IMR-90 (cell line): ENCODE measurements around the gene ANKMY1. TPM values are rescaled to one million over a fixed set of nuclear protein-coding genes. Genes with fewer than 3 reads are reported as not detected.

Experiments
- ATAC-seq: fragments of 200-7000 bp; cut with Tn5 transposase; 2 replicates; pipeline ENCODE4 v1.9.1; 2020; ENCODE audit warnings: low read depth, mild to moderate bottlenecking, moderate library complexity
- BruUV-seq: library from RNA; stranded (reverse); fragments of 400-500 nt; replicated peaks from 2 replicates; lab custom pipeline; 2021; lab: Mats Ljungman, UMichigan
- CTCF ChIA-PET: fragments of 300-600 bp; formaldehyde crosslinking; extraction: SDS; loops from one replicate; lab custom pipeline; 2021; ENCODE audit warnings: antibody characterized with exemption; lab: Yijun Ruan, JAX
- POLR2A ChIA-PET: fragments of 300-600 bp; sonication (Branson Sonifier 250); formaldehyde crosslinking; loops from one replicate; lab custom pipeline; 2022; ENCODE audit warnings: antibody characterized with exemption; ENCODE audit not compliant: unreplicated experiment; lab: Charles Lee
- DNase-seq: peaks from one replicate; pipeline ENCODE4 v3.0.0; 2013
- H2AFZ ChIP-seq: replicated peaks from 2 replicates; pipeline ENCODE3; 2013; ENCODE audit warnings: low read length, mild to moderate bottlenecking; ENCODE audit not compliant: poor library complexity
- H2AK5ac ChIP-seq: 2 replicates; pipeline ENCODE4 v1.6.1; 2013; ENCODE audit warnings: low read depth, low read length, inconsistent platforms
- H2AK9ac ChIP-seq: replicated peaks from 2 replicates; pipeline ENCODE3; 2013; ENCODE audit warnings: mild to moderate bottlenecking, low read depth, low read length, moderate library complexity; ENCODE audit not compliant: poor library complexity
- H2BK120ac ChIP-seq: 2 replicates; pipeline ENCODE4 v1.6.1; 2013; ENCODE audit warnings: low read depth, low read length, inconsistent platforms
- H2BK15ac ChIP-seq: 3 replicates; pipeline ENCODE4 v1.6.1; 2013; ENCODE audit warnings: low read depth, low read length, inconsistent platforms
- H2BK20ac ChIP-seq: 2 replicates; pipeline ENCODE4 v1.6.1; 2013; ENCODE audit warnings: low read depth, mild to moderate bottlenecking, inconsistent platforms, low read length, moderate library complexity
- H2BK5ac ChIP-seq: 2 replicates; pipeline ENCODE4 v1.6.1; 2013; ENCODE audit warnings: mild to moderate bottlenecking, low read depth, low read length, inconsistent platforms; ENCODE audit not compliant: poor library complexity, severe bottlenecking
- H3K14ac ChIP-seq: replicated peaks from 2 replicates; pipeline ENCODE4 v1.6.1; 2013; ENCODE audit warnings: low read depth, low read length, inconsistent platforms
- H3K18ac ChIP-seq: 2 replicates; pipeline ENCODE4 v1.6.1; 2013; ENCODE audit warnings: low read depth, low read length, control low read depth
- H3K23ac ChIP-seq: 2 replicates; pipeline ENCODE4 v1.6.1; 2013; ENCODE audit warnings: low read depth, low read length, inconsistent platforms
- H3K27ac ChIP-seq: 2 replicates; pipeline ENCODE4 v1.5.1; 2013; ENCODE audit warnings: mild to moderate bottlenecking, control low read depth, low read length; ENCODE audit not compliant: insufficient read depth
- H3K27me3 ChIP-seq: 2 replicates; pipeline ENCODE4 v1.6.1; 2013; ENCODE audit warnings: low read length; ENCODE audit not compliant: control insufficient read depth, insufficient read depth
- H3K36me3 ChIP-seq: 2 replicates; pipeline ENCODE4 v1.6.1; 2013; ENCODE audit warnings: low read length, mixed read lengths; ENCODE audit not compliant: control insufficient read depth, insufficient read depth
- H3K4ac ChIP-seq: 2 replicates; pipeline ENCODE4 v1.6.1; 2013; ENCODE audit warnings: low read depth, low read length, inconsistent platforms
- H3K4me1 ChIP-seq: 2 replicates; pipeline ENCODE4 v1.6.1; 2013; ENCODE audit warnings: low read length, mixed read lengths; ENCODE audit not compliant: control insufficient read depth, insufficient read depth
- H3K4me2 ChIP-seq: 2 replicates; pipeline ENCODE4 v1.6.1; 2013; ENCODE audit warnings: low read depth, mild to moderate bottlenecking, control low read depth, low read length, moderate library complexity
- H3K4me3 ChIP-seq: 2 replicates; pipeline ENCODE4 v1.5.1; 2013; ENCODE audit warnings: low read depth, mild to moderate bottlenecking, control low read depth, low read length, moderate library complexity; ENCODE audit not compliant: insufficient read depth
- H3K56ac ChIP-seq: 2 replicates; pipeline ENCODE4 v1.6.1; 2013; ENCODE audit warnings: low read length, inconsistent platforms; ENCODE audit not compliant: insufficient read depth; ENCODE audit errors: extremely low read depth
- H3K79me1 ChIP-seq, 2 experiments: 2 replicates each; pipeline ENCODE4 v1.6.1; 2013; ENCODE audit warnings: low read length in 2 of 2, inconsistent platforms in 1 of 2, low read depth in 1 of 2
- H3K9ac ChIP-seq: 2 replicates; pipeline ENCODE4 v1.6.1; 2013; ENCODE audit warnings: low read depth, low read length, control low read depth
- H3K9me1 ChIP-seq: 2 replicates; pipeline ENCODE4 v1.6.1; 2013; ENCODE audit warnings: low read length, inconsistent platforms; ENCODE audit not compliant: insufficient read depth
- H3K9me3 ChIP-seq: 2 replicates; pipeline ENCODE4 v1.6.1; 2013; ENCODE audit warnings: low read length; ENCODE audit not compliant: control insufficient read depth, insufficient read depth
- H4K20me1 ChIP-seq: 2 replicates; pipeline ENCODE4 v1.6.1; 2013; ENCODE audit warnings: low read length, inconsistent platforms; ENCODE audit not compliant: insufficient read depth
- H4K5ac ChIP-seq: 2 replicates; pipeline ENCODE4 v1.6.1; 2013; ENCODE audit warnings: mild to moderate bottlenecking, low read depth, low read length, control low read depth
- H4K8ac ChIP-seq, 2 experiments: 2 replicates each; pipeline ENCODE4 v1.6.1; 2013; ENCODE audit warnings: low read depth in 2 of 2, low read length in 2 of 2, control low read depth in 1 of 2, inconsistent platforms in 1 of 2
- H4K91ac ChIP-seq: 2 replicates; pipeline ENCODE4 v1.6.1; 2013; ENCODE audit warnings: low read depth, low read length, inconsistent platforms; ENCODE audit not compliant: insufficient read depth
- BHLHE40 ChIP-seq: fragments of 150-350 bp; IDR thresholded peaks from 2 replicates; pipeline ENCODE4 v1.6.1; 2016; ENCODE audit warnings: mild to moderate bottlenecking, low read depth, low read length
- CEBPB ChIP-seq: IDR thresholded peaks from 2 replicates; pipeline ENCODE4 v1.6.1; 2012; ENCODE audit warnings: low read depth, low read length, improper control_type of control experiment
- CHD1 ChIP-seq: IDR thresholded peaks from 2 replicates; pipeline ENCODE4 v1.6.1; 2012; ENCODE audit warnings: low read depth, low read length, improper control_type of control experiment
- CTCF ChIP-seq: conservative IDR thresholded peaks from 2 replicates; pipeline ENCODE4 v1.5.1; 2012; ENCODE audit warnings: mild to moderate bottlenecking, low read depth, low read length, improper control_type of control experiment
- ELK1 ChIP-seq: fragments of 150-350 bp; IDR thresholded peaks from 2 replicates; pipeline ENCODE4 v1.6.1; 2016; ENCODE audit warnings: low read depth, mild to moderate bottlenecking, low read length, moderate library complexity, borderline replicate concordance
- FOS ChIP-seq: fragments of 150-350 bp; IDR thresholded peaks from 2 replicates; pipeline ENCODE4 v1.6.1; 2016; ENCODE audit warnings: low read depth, low read length
- MAFK ChIP-seq: IDR thresholded peaks from 2 replicates; pipeline ENCODE4 v1.6.1; 2012; ENCODE audit warnings: low read depth, low read length, improper control_type of control experiment
- MAZ ChIP-seq: IDR thresholded peaks from 2 replicates; pipeline ENCODE4 v1.6.1; 2012; ENCODE audit warnings: low read depth, mild to moderate bottlenecking, low read length, improper control_type of control experiment, moderate library complexity, borderline replicate concordance
- MXI1 ChIP-seq: IDR thresholded peaks from 2 replicates; pipeline ENCODE4 v1.6.1; 2012; ENCODE audit warnings: low read depth, mild to moderate bottlenecking, low read length, moderate library complexity, borderline replicate concordance
- NFE2L2 ChIP-seq: fragments of 150-350 bp; IDR thresholded peaks from 2 replicates; pipeline ENCODE4 v1.6.1; 2016; ENCODE audit warnings: low read depth, mild to moderate bottlenecking, low read length
- POLR2A ChIP-seq: IDR thresholded peaks from 2 replicates; pipeline ENCODE4 v1.6.1; 2012; ENCODE audit warnings: mild to moderate bottlenecking, low read depth, low read length
- RAD21 ChIP-seq: IDR thresholded peaks from 2 replicates; pipeline ENCODE4 v1.6.1; 2012; ENCODE audit warnings: low read length, improper control_type of control experiment
- RCOR1 ChIP-seq: IDR thresholded peaks from 2 replicates; pipeline ENCODE4 v1.6.1; 2012; ENCODE audit warnings: mild to moderate bottlenecking, low read length, improper control_type of control experiment; ENCODE audit not compliant: insufficient replicate concordance
- RFX5 ChIP-seq: IDR thresholded peaks from 2 replicates; pipeline ENCODE4 v1.8.0; 2012; ENCODE audit warnings: low read depth, mild to moderate bottlenecking, low read length, moderate library complexity
- SMC3 ChIP-seq: fragments of 150-350 bp; IDR thresholded peaks from 2 replicates; pipeline ENCODE4 v1.6.1; 2016; ENCODE audit warnings: low read depth, mild to moderate bottlenecking, antibody characterized with exemption, low read length, moderate library complexity
- WGBS, 2 experiments: methylation state at CpG; one replicate each; pipeline versions ENCODE4 v1.1.5 to v1.1.7; 2013; ENCODE audit warnings: missing lambda C conversion rate in 2 of 2; ENCODE audit not compliant: insufficient read length in 1 of 2; ENCODE audit errors: extremely low coverage in 2 of 2; 5-methylcytosine and 5-hydroxymethylcytosine counted together
- dilution Hi-C: fragments of 300-500 bp; cut with HindIII; formaldehyde crosslinking; loops from one replicate; pipeline ENCODE4 v1.14.3; 2018; ENCODE audit warnings: low sequenced_read_pairs; ENCODE audit not compliant: unreplicated experiment
- in situ Hi-C: fragments of 300-500 bp; cut with MboI; formaldehyde crosslinking; loops from 3 replicates; pipeline ENCODE4 v1.14.3; 2019; ENCODE audit warnings: low sequenced_read_pairs, inconsistent platforms, mixed read lengths
- intact Hi-C: fragments of 100-400 bp; cut with micrococcal nuclease; formaldehyde crosslinking; loops from 2 replicates; pipeline ENCODE4 v1.10.0; 2022
- polyA plus RNA-seq, 3 experiments: library from polyadenylated mRNA; depleted of rRNA; stranded (reverse); fragments of >200 nt; gene quantifications; 2 replicates each; pipeline ENCODE4 v1.2.3, GENCODE V29; 2012; ENCODE audit warnings: low replicate concordance in 1 of 3
- total RNA-seq: library from RNA; depleted of rRNA; stranded (reverse); fragments of >200 nt; gene quantifications from 2 replicates; pipeline ENCODE4 v1.2.3, GENCODE V29; 2012
- TF ChIP-seq, protein P1 (sequence below): fragments of 150-350 bp; IDR thresholded peaks from 2 replicates; pipeline ENCODE4 v1.6.1; 2017; ENCODE audit warnings: mild to moderate bottlenecking, antibody characterized with exemption, low read length, low read depth

The ANKMY1 gene
- total and polyA plus RNA-seq, 2 of the 4 experiments (the other 2 are of a cell fraction), result 2.9 to 5.5 TPM

DNA sequence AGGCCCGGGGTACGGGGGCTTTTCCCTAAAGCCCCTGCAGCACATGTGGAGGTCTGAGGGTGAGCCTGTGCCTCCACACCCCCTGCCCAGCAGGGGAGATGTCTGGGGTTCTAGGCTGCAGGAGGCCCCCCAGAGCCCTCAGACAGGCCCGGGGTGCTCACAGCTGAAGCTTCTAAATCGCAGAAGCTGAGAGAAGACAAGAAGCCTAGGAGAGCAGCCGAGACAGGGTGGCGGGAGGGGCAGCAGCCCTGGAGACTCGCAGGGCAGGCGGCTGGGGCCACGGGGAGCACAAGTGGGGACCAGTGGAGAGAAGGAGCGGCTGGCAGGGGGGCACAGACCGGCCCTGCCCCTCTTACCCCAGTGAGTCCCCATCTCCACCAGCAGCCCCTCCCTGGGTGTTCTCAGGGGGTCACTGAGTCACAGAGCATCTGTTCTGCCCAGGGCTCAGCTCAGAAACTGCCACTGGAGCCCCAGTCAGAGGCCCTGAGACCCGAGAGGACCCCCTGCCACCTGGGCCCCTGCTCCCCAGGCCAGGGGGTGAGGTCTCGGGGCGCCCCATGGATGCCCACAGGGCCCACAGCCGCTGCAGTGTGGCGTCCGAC, 96.2 kb downstream of the ANKMY1 start:
- no peak overlapping the region for H3K4me2 ChIP-seq
- no peak for ATAC-seq
- no peak overlapping the region for H2BK120ac ChIP-seq
- no peak overlapping the region for H2AK9ac ChIP-seq
- H4K8ac ChIP-seq, result no peak overlapping the region
- H3K27ac ChIP-seq, result no peak overlapping the region
- no TSS peak for BruUV-seq
- peaks cover 14% of the 10 kb centered on the region for H4K20me1 ChIP-seq
- intact Hi-C loops, result no loop called here
- H2BK15ac ChIP-seq, result no peak overlapping the region
- no peak overlapping the region for H3K4me3 ChIP-seq
- no peak overlapping the region for H3K56ac ChIP-seq
- H3K9me3 ChIP-seq, result no peaks in the 10 kb centered on the region
- peaks cover 0 to 19% of the 10 kb centered on the region in 2 experiments; a peak in 2 of 4 replicates for H3K79me1 ChIP-seq
- H2AFZ ChIP-seq, result no peak overlapping the region
- 91% methylated on average over 7 of the region's 17 CpGs; no CpG with 5 or more reads in 1 of the 2 experiments for WGBS, 2 experiments
- ChIA-PET CTCF (no interaction called here), POLR2A (no interaction called here)
- H3K9me1 ChIP-seq, result peaks cover 4% of the 10 kb centered on the region; the same call in 1 of the 2 replicates
- H3K18ac ChIP-seq, result no peak overlapping the region
- no peak overlapping the region for H3K14ac ChIP-seq
- H3K36me3 ChIP-seq, result peaks cover 39% of the 10 kb centered on the region
- no peaks in the 10 kb centered on the region for H3K27me3 ChIP-seq
- in situ Hi-C loops, result no loop called here
- no peak overlapping the region for H3K4ac ChIP-seq
- no peak overlapping the region for H2BK20ac ChIP-seq
- no peak overlapping the region for H2AK5ac ChIP-seq
- no peak overlapping the region for H4K91ac ChIP-seq
- dilution Hi-C loops, result no loop called here
- H3K9ac ChIP-seq, result no peak overlapping the region
- no peak overlapping the region for H3K23ac ChIP-seq
- no peak overlapping the region for H4K5ac ChIP-seq
- H3K4me1 ChIP-seq, result no peaks in the 10 kb centered on the region
- TF ChIP-seq RAD21 (no peak), MAZ (no peak), POLR2A (no peak), CHD1 (no peak), RFX5 (no peak), NFE2L2 (no peak), SMC3 (no peak), FOS (no peak), CTCF (no peak), RCOR1 (no peak), MXI1 (no peak), MAFK (no peak), BHLHE40 (no peak), ELK1 (no peak), CEBPB (no peak)
- TF ChIP-seq, protein P1, sequence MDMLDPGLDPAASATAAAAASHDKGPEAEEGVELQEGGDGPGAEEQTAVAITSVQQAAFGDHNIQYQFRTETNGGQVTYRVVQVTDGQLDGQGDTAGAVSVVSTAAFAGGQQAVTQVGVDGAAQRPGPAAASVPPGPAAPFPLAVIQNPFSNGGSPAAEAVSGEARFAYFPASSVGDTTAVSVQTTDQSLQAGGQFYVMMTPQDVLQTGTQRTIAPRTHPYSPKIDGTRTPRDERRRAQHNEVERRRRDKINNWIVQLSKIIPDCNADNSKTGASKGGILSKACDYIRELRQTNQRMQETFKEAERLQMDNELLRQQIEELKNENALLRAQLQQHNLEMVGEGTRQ, result no peak
- no peak for DNase-seq
- no peak overlapping the region for H2BK5ac ChIP-seq
